Esophagus muscularis mucosa (tissue), 3 donors: ENCODE results near the gene ADNP.

Experiments
- POLR2A ChIP-seq: fragments of 450-650 bp; IDR thresholded peaks from one replicate; pipeline ENCODE4 v1.6.1; 2017; ENCODE audit warnings: antibody characterized with exemption, moderate library complexity, mild to moderate bottlenecking, low read depth
- POLR2AphosphoS5 ChIP-seq, 2 donors: sonication (generic); formaldehyde crosslinking; IDR thresholded peaks; one replicate each; pipeline ENCODE4 v1.6.1; 2017; ENCODE audit warnings: antibody characterized with exemption in 2 of 2
- TF ChIP-seq, protein P1 (sequence below), 3 experiments: fragments of 200-600 bp in 2 of 3; fragments of 450-650 bp in 1 of 3; sonication (generic) in 2 of 3; IDR thresholded peaks; one replicate each; pipeline ENCODE4 v1.5.1; 2017 to 2019; ENCODE audit warnings: antibody characterized with exemption in 3 of 3, mild to moderate bottlenecking in 2 of 3, moderate library complexity in 1 of 3

DNA sequence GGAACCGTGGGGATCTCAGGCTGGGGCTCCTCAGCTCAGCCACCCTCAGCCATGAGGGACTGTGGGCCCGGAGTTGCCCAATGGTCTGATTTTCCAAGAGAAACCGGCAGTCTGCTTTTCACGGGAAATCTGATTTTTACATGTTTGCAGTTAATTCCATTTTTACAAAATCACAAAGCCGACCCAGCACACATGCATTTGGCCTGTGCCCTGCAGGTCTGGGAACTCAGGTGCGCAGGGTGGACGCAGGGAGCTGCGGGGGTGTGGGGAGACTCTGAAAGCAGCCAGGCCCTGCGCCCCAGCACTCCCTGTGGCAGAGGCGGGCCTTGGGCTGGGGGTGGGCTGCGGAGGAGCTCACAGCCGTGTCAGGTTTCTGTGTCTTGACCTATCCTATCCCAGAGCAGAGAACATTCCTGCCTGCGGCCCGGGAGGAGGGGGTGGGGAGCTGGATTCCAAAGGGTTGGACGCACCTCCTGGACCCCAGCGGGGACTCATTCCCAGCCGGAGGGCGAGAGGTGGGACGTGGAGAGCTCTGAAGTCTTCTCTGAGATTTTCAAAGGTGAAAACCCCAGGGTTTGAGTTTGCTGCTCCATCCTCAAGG is 60.6 kb downstream of the ADNP start:
- no peak for TF ChIP-seq POLR2AphosphoS5 (IDR thresholded peaks at IDR 0.05)
- TF ChIP-seq, protein P1, sequence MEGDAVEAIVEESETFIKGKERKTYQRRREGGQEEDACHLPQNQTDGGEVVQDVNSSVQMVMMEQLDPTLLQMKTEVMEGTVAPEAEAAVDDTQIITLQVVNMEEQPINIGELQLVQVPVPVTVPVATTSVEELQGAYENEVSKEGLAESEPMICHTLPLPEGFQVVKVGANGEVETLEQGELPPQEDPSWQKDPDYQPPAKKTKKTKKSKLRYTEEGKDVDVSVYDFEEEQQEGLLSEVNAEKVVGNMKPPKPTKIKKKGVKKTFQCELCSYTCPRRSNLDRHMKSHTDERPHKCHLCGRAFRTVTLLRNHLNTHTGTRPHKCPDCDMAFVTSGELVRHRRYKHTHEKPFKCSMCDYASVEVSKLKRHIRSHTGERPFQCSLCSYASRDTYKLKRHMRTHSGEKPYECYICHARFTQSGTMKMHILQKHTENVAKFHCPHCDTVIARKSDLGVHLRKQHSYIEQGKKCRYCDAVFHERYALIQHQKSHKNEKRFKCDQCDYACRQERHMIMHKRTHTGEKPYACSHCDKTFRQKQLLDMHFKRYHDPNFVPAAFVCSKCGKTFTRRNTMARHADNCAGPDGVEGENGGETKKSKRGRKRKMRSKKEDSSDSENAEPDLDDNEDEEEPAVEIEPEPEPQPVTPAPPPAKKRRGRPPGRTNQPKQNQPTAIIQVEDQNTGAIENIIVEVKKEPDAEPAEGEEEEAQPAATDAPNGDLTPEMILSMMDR (IDR thresholded peaks at IDR 0.05): no peak
- no peak for TF ChIP-seq POLR2A
